T-helper 1 cell (primary cell): ENCODE data around the gene SEPTIN3.

ENCODE experiments used
- DNase-seq, 5 donors: peaks; one replicate each; pipeline ENCODE4 v3.0.0-alpha.2; 2012 to 2020

The SEPTIN3 gene

GRCh38 chr22:41976961-41977566 is 7.8 kb downstream of the SEPTIN3 start:
- peak in 1 of 5 donors; percentile 21 for DNase-seq

DNA sequence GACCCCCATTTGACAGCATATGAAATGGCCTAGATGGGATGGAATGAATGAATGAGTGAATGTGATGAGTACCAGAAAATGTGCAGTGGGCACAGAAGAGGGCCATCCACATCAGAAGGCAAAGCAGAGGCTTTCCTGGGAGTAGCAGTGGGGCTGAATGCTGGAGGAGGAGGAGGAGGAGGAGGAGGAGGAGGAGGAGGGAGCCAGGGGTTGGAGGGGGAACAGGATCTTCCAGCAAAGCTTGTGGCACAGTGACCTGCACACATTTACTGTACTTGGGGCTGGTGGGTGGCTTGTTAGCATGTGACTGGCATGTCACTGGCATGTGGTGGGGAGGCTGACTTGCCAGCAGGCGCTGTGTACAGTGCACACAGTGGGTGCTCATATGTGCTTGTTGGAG is 9.5 kb downstream of the SEPTIN3 start:
- DNase-seq = no peak

DNA sequence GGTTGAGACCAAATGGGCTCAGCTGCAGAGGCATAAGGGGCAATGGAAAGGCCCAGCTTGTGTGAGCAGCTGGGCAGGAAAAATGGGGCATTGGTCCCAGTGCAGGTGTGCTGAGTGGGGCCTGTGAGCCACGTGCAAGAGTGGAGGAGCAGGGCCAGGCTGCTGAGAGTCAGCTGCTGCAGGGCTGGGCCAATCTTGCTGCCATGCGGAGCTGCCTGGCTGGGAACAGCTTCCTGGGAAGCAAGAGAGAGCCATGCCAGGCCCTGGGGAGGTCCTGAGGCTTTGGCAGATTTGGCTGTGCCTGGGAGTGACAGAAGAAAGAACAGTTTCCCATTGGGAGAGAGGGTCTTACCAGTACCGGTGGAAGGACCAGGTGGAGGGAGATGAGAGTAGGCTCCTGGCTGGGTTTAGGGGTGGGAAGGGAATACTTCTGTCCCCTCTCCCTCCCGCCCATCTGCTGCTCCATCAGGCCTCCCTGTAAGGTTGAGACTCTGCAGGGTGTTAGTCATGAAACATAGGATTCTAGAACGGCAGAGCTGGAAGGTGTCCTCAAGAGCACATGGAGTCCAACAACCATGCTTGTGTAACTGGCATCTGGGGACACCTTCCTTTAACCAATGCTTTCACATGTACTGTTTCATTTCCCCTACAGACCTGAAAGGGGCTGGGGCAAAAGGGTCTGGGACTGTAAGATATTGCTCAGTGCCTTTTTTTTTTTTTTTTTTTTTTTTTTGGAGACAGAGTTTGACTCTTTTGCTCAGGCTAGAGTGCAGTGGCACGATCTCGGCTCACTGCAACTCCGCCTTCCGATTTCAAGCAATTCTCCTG is 10.4 kb downstream of the SEPTIN3 start:
- no peak for DNase-seq

- DNase-seq = no peak
Observed at GRCh38 chr22:41982865-41983264, 13.6 kb downstream of the SEPTIN3 start.

DNA sequence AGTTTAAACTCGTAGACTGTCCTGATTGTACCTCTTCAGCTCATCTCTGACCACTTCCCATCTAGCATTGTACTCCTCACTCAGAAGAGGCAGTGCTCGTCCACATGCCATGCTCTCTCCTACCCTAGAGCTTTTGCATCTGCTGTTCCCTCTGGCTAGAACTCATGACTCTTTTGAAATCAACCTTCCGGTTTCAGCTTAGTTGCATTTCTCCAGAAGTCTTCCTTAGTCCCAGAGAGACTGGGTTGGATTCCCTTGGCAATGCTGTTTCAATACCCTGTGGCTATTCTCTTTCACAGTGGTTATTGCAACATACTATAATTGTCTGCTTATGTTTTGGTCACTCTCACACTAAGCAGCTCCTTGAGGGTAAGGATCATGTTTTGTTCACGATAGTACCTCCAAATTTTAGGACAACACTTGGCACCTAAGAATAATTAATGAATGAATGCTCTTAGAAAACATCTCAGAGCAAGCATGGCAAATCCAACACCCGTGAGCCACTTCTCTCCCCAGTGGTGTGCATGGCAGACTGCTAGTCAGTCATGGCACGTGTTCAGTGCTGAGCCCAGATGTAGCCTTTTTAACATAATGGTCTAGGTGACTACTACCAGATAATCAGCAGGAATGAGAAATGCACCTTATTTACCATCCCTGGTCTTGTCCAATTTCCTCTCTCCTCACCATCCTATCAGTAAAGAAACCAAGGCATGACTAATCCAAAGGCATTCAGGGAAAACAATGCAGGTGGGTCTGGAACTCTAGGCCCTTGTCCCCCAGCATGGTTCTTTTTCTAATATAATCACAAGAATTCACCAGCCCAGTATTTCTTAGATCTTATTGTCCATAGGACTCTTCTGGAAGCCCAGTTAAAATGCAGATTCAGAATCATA is 14.5 kb downstream of the SEPTIN3 start:
- DNase-seq = no peak

DNA sequence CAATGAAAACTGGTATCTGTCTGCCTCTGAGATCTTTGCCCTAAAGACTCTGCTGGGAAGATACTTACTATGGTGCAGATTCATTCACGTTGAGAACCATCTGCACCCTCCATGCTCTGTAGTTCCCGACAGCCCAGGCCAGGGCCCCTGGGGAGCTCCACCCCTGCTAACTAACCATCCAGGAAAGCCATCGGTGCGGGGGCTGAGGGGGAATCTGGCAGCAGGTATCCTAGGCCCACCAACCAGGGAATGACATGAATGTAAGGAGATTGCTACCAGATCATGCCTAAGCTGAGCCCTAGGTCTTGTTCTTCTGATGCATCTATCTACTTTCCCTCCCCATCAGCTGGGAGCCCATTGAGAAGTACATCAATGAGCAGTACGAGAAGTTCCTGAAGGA is 18.0 kb downstream of the SEPTIN3 start:
- DNase-seq = no peak

DNA sequence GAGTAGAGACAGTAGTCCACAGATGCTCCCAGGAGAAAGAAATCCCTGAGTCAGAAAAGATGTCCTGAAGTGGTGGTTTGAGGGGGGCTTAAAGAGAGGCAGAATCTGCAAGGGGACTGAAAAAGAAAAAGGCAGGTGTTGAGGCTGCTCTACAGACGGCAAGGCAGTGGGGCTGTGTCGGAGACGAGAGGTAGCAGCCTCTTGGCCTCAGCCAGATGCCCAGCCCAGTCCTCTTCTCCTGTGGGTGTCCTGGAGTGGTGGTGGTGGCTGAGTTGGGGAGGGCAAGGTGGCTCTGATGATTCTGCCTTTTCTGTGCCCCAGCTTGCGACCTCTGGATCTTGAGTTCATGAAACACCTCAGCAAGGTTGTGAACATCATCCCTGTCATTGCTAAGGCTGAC is 20.0 kb downstream of the SEPTIN3 start:
- DNase-seq = no peak

- no peak for DNase-seq
Observed at GRCh38 chr22:41991111-41991510, 21.9 kb downstream of the SEPTIN3 start.

DNA sequence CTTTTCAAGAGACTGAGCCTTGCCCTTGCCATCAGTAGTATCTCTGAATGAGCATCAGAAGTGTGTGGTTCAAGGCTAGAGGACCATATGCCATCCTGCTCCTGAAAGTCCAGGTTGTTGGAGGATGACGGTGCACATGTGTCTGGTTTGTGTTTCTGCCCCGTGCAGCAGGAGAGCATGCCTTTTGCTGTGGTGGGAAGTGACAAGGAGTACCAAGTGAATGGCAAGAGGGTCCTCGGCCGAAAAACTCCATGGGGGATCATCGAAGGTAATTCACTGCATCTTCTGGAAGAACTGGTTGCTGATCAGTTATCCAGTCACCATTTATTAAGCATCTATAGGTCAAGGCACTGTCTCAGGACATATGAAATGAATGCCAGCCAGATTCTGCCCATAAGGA is 23.3 kb downstream of the SEPTIN3 start:
- no peak for DNase-seq

- no peak for DNase-seq
Observed at GRCh38 chr22:41995211-41995610, 26.0 kb downstream of the SEPTIN3 start.

DNA sequence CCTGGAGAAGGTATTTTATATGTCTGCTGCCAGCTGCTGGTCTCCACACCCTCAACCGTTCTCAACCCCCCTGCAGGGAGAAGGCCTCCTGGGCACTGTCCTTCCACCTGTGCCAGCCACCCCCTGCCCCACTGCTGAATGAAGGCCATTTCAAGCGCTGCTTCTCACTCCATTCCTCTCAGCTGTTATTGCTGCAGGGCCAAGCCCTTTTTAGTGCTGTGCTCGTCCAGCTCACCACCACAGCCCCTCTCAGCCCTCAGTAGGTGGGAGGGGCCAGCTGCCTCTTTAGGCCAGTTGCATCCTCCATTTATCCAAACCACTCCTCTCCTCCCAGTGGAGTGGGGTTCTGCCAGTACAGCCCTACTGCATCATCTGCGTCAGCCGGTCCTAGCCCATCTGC is 27.6 kb downstream of the SEPTIN3 start:
- no peak for DNase-seq

- DNase-seq = peak; percentile 82 to 92 (median 83)
Observed at GRCh38 chr22:41998361-41999261, 29.4 kb downstream of the SEPTIN3 start, which contains the start of gene WBP2NL. WBP2NL (plus strand) TSS chr22:41998788; CDS start chr22:41998819, 31 bp downstream.

DNA sequence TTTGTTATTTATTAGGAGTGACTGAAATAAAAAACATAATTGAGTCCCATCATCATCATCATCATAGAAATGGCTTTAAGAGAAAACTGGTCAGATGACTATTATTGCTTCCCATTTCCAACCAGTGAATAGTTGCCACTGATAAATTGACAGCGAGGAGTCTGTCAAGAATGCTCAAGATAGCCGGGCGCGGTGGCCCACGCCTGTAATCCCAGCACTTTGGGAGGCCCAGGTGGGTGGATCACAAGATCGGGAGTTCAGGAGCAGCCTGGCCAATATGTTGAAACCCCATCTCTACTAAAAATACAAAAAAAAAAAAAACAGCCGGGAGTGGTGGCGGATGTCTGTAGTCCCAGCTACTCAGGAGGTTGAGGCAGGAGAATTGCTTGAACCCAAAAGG is 31.2 kb downstream of the SEPTIN3 start:
- DNase-seq = no peak

DNA sequence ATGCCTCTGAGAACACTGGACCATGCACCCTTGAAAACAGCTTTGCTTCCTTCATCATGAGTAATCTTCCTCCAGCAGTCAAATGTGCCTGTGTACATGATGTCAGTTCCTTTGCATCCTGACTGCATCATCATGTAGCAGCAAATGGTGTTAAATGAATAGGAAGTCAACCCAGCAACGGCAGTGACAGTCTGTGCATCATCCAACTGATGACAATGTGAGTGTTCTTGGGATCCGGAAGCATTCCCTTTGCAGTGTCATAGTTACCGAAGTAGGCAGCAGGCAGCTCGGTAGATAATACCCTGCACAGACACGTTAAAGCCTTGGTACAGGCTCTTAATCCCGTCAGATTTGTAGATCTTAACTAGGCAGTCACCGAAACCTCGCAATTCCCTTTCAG is 31.9 kb downstream of the SEPTIN3 start:
- DNase-seq = peak in 1 of 5 donors; percentile 28

DNA sequence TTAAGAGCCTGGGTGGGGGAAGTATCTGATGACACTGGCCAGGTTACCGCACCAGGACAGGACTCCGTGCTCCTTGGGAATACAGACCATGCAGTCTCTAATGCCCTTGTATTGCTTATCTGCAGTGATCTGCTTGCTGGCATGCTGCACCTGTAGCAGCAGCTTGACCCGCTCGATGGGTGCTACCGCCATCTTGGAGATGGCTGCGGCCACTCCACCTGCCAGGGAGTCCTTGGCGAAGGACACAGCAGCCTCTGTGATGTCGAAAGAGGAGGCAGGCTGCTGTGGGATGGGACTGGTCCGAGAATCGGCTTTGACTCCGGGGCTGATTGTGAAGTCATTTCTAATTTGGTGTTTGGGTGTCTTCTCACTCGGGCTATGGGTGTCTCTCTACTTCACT is 32.5 kb downstream of the SEPTIN3 start:
- no peak for DNase-seq

DNA sequence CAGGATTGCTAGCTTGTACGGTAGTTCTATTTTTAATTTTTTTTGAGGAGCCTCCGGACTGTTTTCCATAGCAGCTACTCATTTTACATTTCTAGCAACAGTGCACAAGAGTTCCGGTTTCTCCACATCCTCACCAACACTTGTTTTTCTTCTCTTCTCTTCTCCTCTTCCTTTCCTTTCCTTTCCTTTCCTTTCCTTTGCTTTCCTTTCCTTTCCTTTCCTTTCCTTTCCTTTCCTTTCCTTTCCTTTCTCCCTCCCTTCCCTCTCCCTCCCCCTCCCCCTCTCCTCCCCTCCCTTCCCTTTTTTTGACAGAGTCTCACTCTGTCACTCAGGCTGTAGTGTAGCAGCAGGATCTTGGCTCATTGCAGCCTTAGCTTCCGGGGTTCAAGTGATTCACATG is 38.7 kb downstream of the SEPTIN3 start:
- DNase-seq = no peak

GRCh38 chr22:42010778-42011177 is 41.5 kb downstream of the SEPTIN3 start:
- DNase-seq = no peak

DNA sequence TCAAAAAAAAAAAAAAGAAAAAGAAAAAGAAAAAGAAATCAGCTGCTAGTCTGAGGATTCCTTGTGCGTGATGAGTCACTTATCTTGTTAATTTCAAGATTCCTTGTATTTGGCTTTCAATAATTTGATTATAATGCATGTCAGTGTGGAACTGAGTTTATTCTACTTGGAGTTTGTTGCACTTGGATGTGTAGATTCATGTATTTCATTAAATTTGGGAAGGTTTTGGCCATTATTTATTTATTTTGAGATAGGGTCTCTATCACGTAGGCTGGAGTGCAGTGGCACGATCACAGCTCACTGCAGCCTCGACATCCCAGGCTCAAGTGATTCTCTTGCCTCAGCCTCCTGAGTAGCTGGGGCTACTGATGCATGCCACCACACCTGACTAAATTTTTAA is 44.1 kb downstream of the SEPTIN3 start:
- DNase-seq = no peak

- no peak for DNase-seq
Observed at GRCh38 chr22:42016111-42016510, 46.9 kb downstream of the SEPTIN3 start.

DNA sequence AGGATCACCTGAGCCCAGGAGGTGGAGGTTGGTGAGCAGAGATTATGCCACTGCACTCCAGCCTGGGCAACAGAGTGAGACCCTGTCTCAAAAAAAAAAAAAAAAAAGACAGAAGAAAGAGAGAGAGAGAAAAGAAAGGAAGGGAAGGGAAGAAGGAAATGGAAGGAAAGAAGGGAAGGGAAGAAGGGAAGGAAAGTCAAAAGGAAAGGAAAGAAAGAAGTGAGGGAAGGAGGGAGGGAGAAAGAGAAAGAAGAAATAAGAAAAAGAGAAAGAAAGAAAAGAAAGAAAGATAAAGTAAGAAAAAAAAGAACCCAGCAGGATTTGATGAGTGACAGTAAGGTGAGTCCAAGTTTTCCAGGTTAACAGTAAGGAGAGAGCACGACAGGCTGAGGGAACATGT is 49.0 kb downstream of the SEPTIN3 start:
- no peak for DNase-seq
